GM19238 (cell line): ENCODE results near the gene SPANXN3.
"Not testable (repeated sequence)": the region's sequence is repeated elsewhere in the genome, so short reads cannot be mapped to it uniquely, and the experiment has no call there.

Experiments used
- DNase-seq: peaks from one replicate; pipeline ENCODE4 v3.0.0; 2011; ENCODE audit warnings: low spot score; ENCODE audit not compliant: insufficient read length

Gene SPANXN3, protein sequence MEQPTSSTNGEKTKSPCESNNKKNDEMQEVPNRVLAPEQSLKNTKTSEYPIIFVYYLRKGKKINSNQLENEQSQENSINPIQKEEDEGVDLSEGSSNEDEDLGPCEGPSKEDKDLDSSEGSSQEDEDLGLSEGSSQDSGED

DNA sequence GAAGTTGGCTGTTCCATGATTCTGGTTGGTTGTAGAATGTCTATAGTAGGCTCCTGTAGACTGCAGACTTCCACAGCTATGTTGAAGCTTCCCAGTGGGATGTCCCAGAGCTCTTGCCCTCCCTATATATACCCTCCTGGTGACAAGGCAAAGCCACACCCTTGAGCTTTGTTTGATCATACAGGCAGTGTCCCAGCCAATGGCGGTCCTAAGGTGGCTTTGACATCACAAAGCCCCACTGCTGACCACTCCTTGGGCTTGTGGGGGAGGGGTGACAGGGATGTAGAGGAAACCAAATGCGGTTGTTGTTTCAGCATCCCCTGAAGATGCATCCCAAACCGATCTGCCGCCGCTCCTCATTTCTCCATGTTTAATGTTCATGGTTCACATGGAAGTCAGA lies at the start of gene SPANXN3:
Gene SPANXN3 (minus strand): TSS at position 101 of the 400 bp plus-strand sequence. CDS start 84 bp downstream, at position 17.
- DNase-seq = not testable (repeated sequence)

DNA sequence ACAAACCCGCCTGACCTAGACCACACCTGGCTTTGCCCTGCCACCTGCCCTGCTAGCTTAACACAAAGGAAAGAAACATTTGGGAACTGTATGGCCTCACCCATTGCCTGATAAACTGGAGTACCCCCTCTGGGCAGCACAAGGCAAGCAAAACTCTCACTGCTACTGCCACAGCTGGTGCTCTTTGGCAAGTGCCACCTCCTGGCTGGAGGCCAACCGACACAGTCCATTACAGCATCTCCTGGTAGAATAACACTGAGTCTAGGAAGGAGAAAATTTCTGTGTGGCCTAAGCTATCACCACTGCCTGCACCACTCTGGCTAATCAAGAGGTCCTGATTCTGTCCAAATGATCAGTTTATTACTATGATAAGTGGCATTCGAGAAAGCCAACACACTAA lies 18.9 kb upstream of the SPANXN3 start:
- DNase-seq = no peak

DNA sequence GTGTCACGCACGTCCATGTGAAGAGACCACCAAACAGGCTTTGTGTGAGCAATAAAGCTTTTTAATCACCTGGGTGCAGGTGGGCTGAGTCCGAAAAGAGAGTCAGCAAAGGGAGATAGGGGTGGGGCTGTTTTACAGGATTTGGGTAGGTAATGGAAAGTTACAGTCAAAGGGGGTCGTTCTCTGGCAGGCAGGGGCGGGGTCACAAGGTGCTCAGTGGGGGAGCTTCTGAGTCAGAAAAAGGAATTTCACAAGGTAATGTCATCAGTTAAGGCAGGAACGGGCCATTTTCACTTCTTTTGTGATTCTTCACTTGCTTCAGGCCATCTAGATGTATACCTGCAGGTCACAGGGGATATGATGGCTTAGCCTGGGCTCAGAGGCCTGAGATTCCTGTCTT lies 15.1 kb downstream of the SPANXN3 start:
- DNase-seq = not testable (repeated sequence)

- DNase-seq = no peak
Measured at GRCh38 chrX:143500751-143501150, 16.5 kb downstream of the SPANXN3 start.

- DNase-seq = no peak
Measured at GRCh38 chrX:143486105-143486504, 31.2 kb downstream of the SPANXN3 start.

- DNase-seq = no peak
Measured at GRCh38 chrX:143476751-143477150, 40.5 kb downstream of the SPANXN3 start.

DNA sequence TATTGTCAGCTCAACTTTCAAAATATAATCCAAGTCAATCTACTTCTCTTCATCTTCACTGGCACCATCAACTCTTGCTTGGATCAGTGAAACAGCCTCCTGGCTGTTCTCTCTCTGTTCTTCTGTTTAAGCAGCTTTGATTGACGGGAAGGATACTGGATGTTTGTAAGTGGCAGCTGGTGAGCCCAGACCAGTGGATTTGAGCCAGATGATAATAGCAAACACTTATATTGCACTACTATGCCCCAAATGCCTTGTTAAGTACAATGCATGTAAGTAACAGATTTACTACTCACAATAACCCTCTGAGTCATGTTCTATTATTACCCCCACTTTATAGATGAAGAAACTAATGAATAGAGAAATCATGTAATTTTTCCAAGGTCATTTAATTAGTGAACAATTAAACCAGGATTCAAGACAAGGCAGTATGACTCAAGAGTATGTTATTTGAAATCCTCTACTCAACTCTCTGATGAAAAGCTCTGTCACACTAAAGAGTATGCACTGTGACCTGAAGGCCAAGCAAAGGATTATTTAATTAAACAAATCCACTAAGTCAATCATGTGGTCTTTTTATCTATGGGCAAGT lies 44.8 kb downstream of the SPANXN3 start:
- DNase-seq = no peak

DNA sequence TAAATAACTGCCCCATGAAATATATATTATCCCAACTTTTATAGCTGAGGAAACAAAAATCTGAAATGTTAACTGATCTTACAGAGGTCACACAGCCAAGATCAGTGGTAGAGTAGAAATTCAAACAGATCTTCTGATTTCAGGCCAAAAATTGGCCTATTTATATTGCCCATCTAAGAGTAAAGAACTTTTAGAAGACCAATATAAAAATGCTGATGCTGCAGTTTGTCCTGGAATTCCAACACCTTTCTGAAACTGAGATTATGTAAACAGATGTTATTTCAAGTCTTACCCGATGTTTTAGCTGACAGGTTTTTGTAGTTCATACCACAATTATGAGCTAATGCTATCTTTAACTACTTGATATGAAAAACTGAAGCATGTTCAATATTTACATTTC lies 51.1 kb downstream of the SPANXN3 start:
- DNase-seq = no peak

GRCh38 chrX:143462696-143463095 lies 54.6 kb downstream of the SPANXN3 start:
- no peak for DNase-seq

DNA sequence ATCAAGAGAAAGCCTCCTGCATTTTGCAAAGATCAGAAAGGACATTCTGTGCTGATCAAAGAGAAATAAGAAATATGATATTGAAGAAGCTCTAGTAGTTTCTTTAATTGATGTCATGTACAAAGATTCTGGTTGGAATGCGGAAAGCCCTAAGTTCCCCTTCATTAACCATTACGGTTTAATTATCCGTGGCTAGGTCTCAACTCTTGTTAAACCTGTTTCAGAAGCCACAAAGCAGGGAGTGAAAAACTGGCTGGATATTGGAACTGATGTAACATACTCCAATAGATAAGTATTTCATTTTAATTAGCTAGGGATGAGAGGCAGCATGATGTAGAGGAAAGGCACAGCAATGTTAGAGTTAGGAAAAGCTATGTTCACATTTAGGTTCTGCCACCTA lies 55.7 kb downstream of the SPANXN3 start:
- DNase-seq = no peak
